IMR-90 (cell line): Measurements from ENCODE around the gene SLC6A17. TPM values are rescaled to one million over a fixed set of nuclear protein-coding genes. Genes with fewer than 3 reads are reported as not detected.

Source experiments
- ATAC-seq: fragments of 200-7000 bp; cut with Tn5 transposase; 2 replicates; pipeline ENCODE4 v1.9.1; 2020; ENCODE audit warnings: low read depth, mild to moderate bottlenecking, moderate library complexity
- BruUV-seq: library from RNA; stranded (reverse); fragments of 400-500 nt; replicated peaks from 2 replicates; lab custom pipeline; 2021; lab: Mats Ljungman, UMichigan
- CTCF ChIA-PET: fragments of 300-600 bp; formaldehyde crosslinking; extraction: SDS; loops from one replicate; lab custom pipeline; 2021; ENCODE audit warnings: antibody characterized with exemption; lab: Yijun Ruan, JAX
- POLR2A ChIA-PET: fragments of 300-600 bp; sonication (Branson Sonifier 250); formaldehyde crosslinking; loops from one replicate; lab custom pipeline; 2022; ENCODE audit warnings: antibody characterized with exemption; ENCODE audit not compliant: unreplicated experiment; lab: Charles Lee
- DNase-seq: peaks from one replicate; pipeline ENCODE4 v3.0.0; 2013
- H2AFZ ChIP-seq: replicated peaks from 2 replicates; pipeline ENCODE3; 2013; ENCODE audit warnings: low read length, mild to moderate bottlenecking; ENCODE audit not compliant: poor library complexity
- H2AK5ac ChIP-seq: 2 replicates; pipeline ENCODE4 v1.6.1; 2013; ENCODE audit warnings: low read depth, low read length, inconsistent platforms
- H2AK9ac ChIP-seq: replicated peaks from 2 replicates; pipeline ENCODE3; 2013; ENCODE audit warnings: mild to moderate bottlenecking, low read depth, low read length, moderate library complexity; ENCODE audit not compliant: poor library complexity
- H2BK120ac ChIP-seq: 2 replicates; pipeline ENCODE4 v1.6.1; 2013; ENCODE audit warnings: low read depth, low read length, inconsistent platforms
- H2BK15ac ChIP-seq: 3 replicates; pipeline ENCODE4 v1.6.1; 2013; ENCODE audit warnings: low read depth, low read length, inconsistent platforms
- H2BK20ac ChIP-seq: 2 replicates; pipeline ENCODE4 v1.6.1; 2013; ENCODE audit warnings: low read depth, mild to moderate bottlenecking, inconsistent platforms, low read length, moderate library complexity
- H2BK5ac ChIP-seq: 2 replicates; pipeline ENCODE4 v1.6.1; 2013; ENCODE audit warnings: mild to moderate bottlenecking, low read depth, low read length, inconsistent platforms; ENCODE audit not compliant: poor library complexity, severe bottlenecking
- H3K14ac ChIP-seq: replicated peaks from 2 replicates; pipeline ENCODE4 v1.6.1; 2013; ENCODE audit warnings: low read depth, low read length, inconsistent platforms
- H3K18ac ChIP-seq: 2 replicates; pipeline ENCODE4 v1.6.1; 2013; ENCODE audit warnings: low read depth, low read length, control low read depth
- H3K23ac ChIP-seq: 2 replicates; pipeline ENCODE4 v1.6.1; 2013; ENCODE audit warnings: low read depth, low read length, inconsistent platforms
- H3K27ac ChIP-seq: 2 replicates; pipeline ENCODE4 v1.5.1; 2013; ENCODE audit warnings: mild to moderate bottlenecking, control low read depth, low read length; ENCODE audit not compliant: insufficient read depth
- H3K27me3 ChIP-seq: 2 replicates; pipeline ENCODE4 v1.6.1; 2013; ENCODE audit warnings: low read length; ENCODE audit not compliant: control insufficient read depth, insufficient read depth
- H3K36me3 ChIP-seq: 2 replicates; pipeline ENCODE4 v1.6.1; 2013; ENCODE audit warnings: low read length, mixed read lengths; ENCODE audit not compliant: control insufficient read depth, insufficient read depth
- H3K4ac ChIP-seq: 2 replicates; pipeline ENCODE4 v1.6.1; 2013; ENCODE audit warnings: low read depth, low read length, inconsistent platforms
- H3K4me1 ChIP-seq: 2 replicates; pipeline ENCODE4 v1.6.1; 2013; ENCODE audit warnings: low read length, mixed read lengths; ENCODE audit not compliant: control insufficient read depth, insufficient read depth
- H3K4me2 ChIP-seq: 2 replicates; pipeline ENCODE4 v1.6.1; 2013; ENCODE audit warnings: low read depth, mild to moderate bottlenecking, control low read depth, low read length, moderate library complexity
- H3K4me3 ChIP-seq: 2 replicates; pipeline ENCODE4 v1.5.1; 2013; ENCODE audit warnings: low read depth, mild to moderate bottlenecking, control low read depth, low read length, moderate library complexity; ENCODE audit not compliant: insufficient read depth
- H3K56ac ChIP-seq: 2 replicates; pipeline ENCODE4 v1.6.1; 2013; ENCODE audit warnings: low read length, inconsistent platforms; ENCODE audit not compliant: insufficient read depth; ENCODE audit errors: extremely low read depth
- H3K79me1 ChIP-seq, 2 experiments: 2 replicates each; pipeline ENCODE4 v1.6.1; 2013; ENCODE audit warnings: low read length in 2 of 2, inconsistent platforms in 1 of 2, low read depth in 1 of 2
- H3K9ac ChIP-seq: 2 replicates; pipeline ENCODE4 v1.6.1; 2013; ENCODE audit warnings: low read depth, low read length, control low read depth
- H3K9me1 ChIP-seq: 2 replicates; pipeline ENCODE4 v1.6.1; 2013; ENCODE audit warnings: low read length, inconsistent platforms; ENCODE audit not compliant: insufficient read depth
- H3K9me3 ChIP-seq: 2 replicates; pipeline ENCODE4 v1.6.1; 2013; ENCODE audit warnings: low read length; ENCODE audit not compliant: control insufficient read depth, insufficient read depth
- H4K20me1 ChIP-seq: 2 replicates; pipeline ENCODE4 v1.6.1; 2013; ENCODE audit warnings: low read length, inconsistent platforms; ENCODE audit not compliant: insufficient read depth
- H4K5ac ChIP-seq: 2 replicates; pipeline ENCODE4 v1.6.1; 2013; ENCODE audit warnings: mild to moderate bottlenecking, low read depth, low read length, control low read depth
- H4K8ac ChIP-seq, 2 experiments: 2 replicates each; pipeline ENCODE4 v1.6.1; 2013; ENCODE audit warnings: low read depth in 2 of 2, low read length in 2 of 2, control low read depth in 1 of 2, inconsistent platforms in 1 of 2
- H4K91ac ChIP-seq: 2 replicates; pipeline ENCODE4 v1.6.1; 2013; ENCODE audit warnings: low read depth, low read length, inconsistent platforms; ENCODE audit not compliant: insufficient read depth
- BHLHE40 ChIP-seq: fragments of 150-350 bp; IDR thresholded peaks from 2 replicates; pipeline ENCODE4 v1.6.1; 2016; ENCODE audit warnings: mild to moderate bottlenecking, low read depth, low read length
- CEBPB ChIP-seq: IDR thresholded peaks from 2 replicates; pipeline ENCODE4 v1.6.1; 2012; ENCODE audit warnings: low read depth, low read length, improper control_type of control experiment
- CHD1 ChIP-seq: IDR thresholded peaks from 2 replicates; pipeline ENCODE4 v1.6.1; 2012; ENCODE audit warnings: low read depth, low read length, improper control_type of control experiment
- FOS ChIP-seq: fragments of 150-350 bp; IDR thresholded peaks from 2 replicates; pipeline ENCODE4 v1.6.1; 2016; ENCODE audit warnings: low read depth, low read length
- MAFK ChIP-seq: IDR thresholded peaks from 2 replicates; pipeline ENCODE4 v1.6.1; 2012; ENCODE audit warnings: low read depth, low read length, improper control_type of control experiment
- MAZ ChIP-seq: IDR thresholded peaks from 2 replicates; pipeline ENCODE4 v1.6.1; 2012; ENCODE audit warnings: low read depth, mild to moderate bottlenecking, low read length, improper control_type of control experiment, moderate library complexity, borderline replicate concordance
- MXI1 ChIP-seq: IDR thresholded peaks from 2 replicates; pipeline ENCODE4 v1.6.1; 2012; ENCODE audit warnings: low read depth, mild to moderate bottlenecking, low read length, moderate library complexity, borderline replicate concordance
- NFE2L2 ChIP-seq: fragments of 150-350 bp; IDR thresholded peaks from 2 replicates; pipeline ENCODE4 v1.6.1; 2016; ENCODE audit warnings: low read depth, mild to moderate bottlenecking, low read length
- POLR2A ChIP-seq: IDR thresholded peaks from 2 replicates; pipeline ENCODE4 v1.6.1; 2012; ENCODE audit warnings: mild to moderate bottlenecking, low read depth, low read length
- RAD21 ChIP-seq: IDR thresholded peaks from 2 replicates; pipeline ENCODE4 v1.6.1; 2012; ENCODE audit warnings: low read length, improper control_type of control experiment
- RCOR1 ChIP-seq: IDR thresholded peaks from 2 replicates; pipeline ENCODE4 v1.6.1; 2012; ENCODE audit warnings: mild to moderate bottlenecking, low read length, improper control_type of control experiment; ENCODE audit not compliant: insufficient replicate concordance
- RFX5 ChIP-seq: IDR thresholded peaks from 2 replicates; pipeline ENCODE4 v1.8.0; 2012; ENCODE audit warnings: low read depth, mild to moderate bottlenecking, low read length, moderate library complexity
- SMC3 ChIP-seq: fragments of 150-350 bp; IDR thresholded peaks from 2 replicates; pipeline ENCODE4 v1.6.1; 2016; ENCODE audit warnings: low read depth, mild to moderate bottlenecking, antibody characterized with exemption, low read length, moderate library complexity
- WGBS, 2 experiments: methylation state at CpG; one replicate each; pipeline versions ENCODE4 v1.1.5 to v1.1.7; 2013; ENCODE audit warnings: missing lambda C conversion rate in 2 of 2; ENCODE audit not compliant: insufficient read length in 1 of 2; ENCODE audit errors: extremely low coverage in 2 of 2; 5-methylcytosine and 5-hydroxymethylcytosine counted together
- dilution Hi-C: fragments of 300-500 bp; cut with HindIII; formaldehyde crosslinking; loops from one replicate; pipeline ENCODE4 v1.14.3; 2018; ENCODE audit warnings: low sequenced_read_pairs; ENCODE audit not compliant: unreplicated experiment
- in situ Hi-C: fragments of 300-500 bp; cut with MboI; formaldehyde crosslinking; loops from 3 replicates; pipeline ENCODE4 v1.14.3; 2019; ENCODE audit warnings: low sequenced_read_pairs, inconsistent platforms, mixed read lengths
- intact Hi-C: fragments of 100-400 bp; cut with micrococcal nuclease; formaldehyde crosslinking; loops from 2 replicates; pipeline ENCODE4 v1.10.0; 2022
- polyA plus RNA-seq, 3 experiments: library from polyadenylated mRNA; depleted of rRNA; stranded (reverse); fragments of >200 nt; gene quantifications; 2 replicates each; pipeline ENCODE4 v1.2.3, GENCODE V29; 2012; ENCODE audit warnings: low replicate concordance in 1 of 3
- total RNA-seq: library from RNA; depleted of rRNA; stranded (reverse); fragments of >200 nt; gene quantifications from 2 replicates; pipeline ENCODE4 v1.2.3, GENCODE V29; 2012
- TF ChIP-seq, protein P1 (sequence below): fragments of 150-350 bp; IDR thresholded peaks from 2 replicates; pipeline ENCODE4 v1.6.1; 2017; ENCODE audit warnings: mild to moderate bottlenecking, antibody characterized with exemption, low read length, low read depth
- TF ChIP-seq, protein P2 (sequence below): conservative IDR thresholded peaks from 2 replicates; pipeline ENCODE4 v1.5.1; 2012; ENCODE audit warnings: mild to moderate bottlenecking, low read depth, low read length, improper control_type of control experiment
- TF ChIP-seq, protein P3 (sequence below): fragments of 150-350 bp; IDR thresholded peaks from 2 replicates; pipeline ENCODE4 v1.6.1; 2016; ENCODE audit warnings: low read depth, mild to moderate bottlenecking, low read length, moderate library complexity, borderline replicate concordance

The SLC6A17 gene
- total and polyA plus RNA-seq, 2 of the 4 experiments (the other 2 are of a cell fraction): 0.54 to 0.82 TPM

DNA sequence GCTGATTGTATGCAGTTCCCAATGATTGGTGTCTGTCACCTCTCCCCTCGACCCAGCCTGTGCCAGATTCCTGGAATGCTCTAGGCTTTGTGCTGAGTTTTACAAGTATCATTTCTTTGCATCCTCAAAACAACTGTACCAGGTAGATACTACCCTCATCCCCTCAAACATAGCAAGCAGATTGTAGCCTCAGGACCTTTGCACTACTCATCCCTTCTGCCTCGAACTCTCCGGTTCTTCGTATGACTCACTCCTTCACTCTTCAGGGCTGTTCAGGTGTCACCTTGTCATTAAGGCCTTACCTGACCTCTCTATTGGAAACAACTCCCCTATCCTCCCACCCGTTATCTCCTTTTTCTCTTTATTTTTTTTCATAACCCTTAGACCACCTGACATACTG, 67.8 kb downstream of the SLC6A17 start:
- CTCF ChIA-PET: no interaction called here
- WGBS, 2 experiments: 92 to 100% methylated on average over 1 to 3 of the region's 5 CpGs
- no peaks in the 10 kb centered on the region for H4K20me1 ChIP-seq

More for the DNA sequence above, 67.8 kb downstream of the SLC6A17 start:
- Histone ChIP-seq H2BK20ac (no peak overlapping the region), H3K4ac (no peak overlapping the region), H3K56ac (no peak overlapping the region), H4K8ac (no peak overlapping the region), H3K4me2 (no peak overlapping the region), H3K36me3 (no peaks in the 10 kb centered on the region), H3K79me1 (no peaks in the 10 kb centered on the region), H2AK9ac (no peak overlapping the region), H3K23ac (no peak overlapping the region), H2BK5ac (no peak overlapping the region), H3K9me1 (no peaks in the 10 kb centered on the region), H4K91ac (no peak overlapping the region), H3K14ac (no peak overlapping the region), H3K4me1 (no peaks in the 10 kb centered on the region), H2BK120ac (no peak overlapping the region), H3K27ac (no peak overlapping the region), H3K9me3 (no peaks in the 10 kb centered on the region), H2AFZ (no peak overlapping the region), H4K5ac (no peak overlapping the region), H3K4me3 (no peak overlapping the region), H2BK15ac (no peak overlapping the region), H3K9ac (no peak overlapping the region), H2AK5ac (no peak overlapping the region), H3K27me3 (peaks cover 38% of the 10 kb centered on the region), H3K18ac (no peak overlapping the region)
- TF ChIP-seq FOS (no peak), CHD1 (no peak), RAD21 (no peak), BHLHE40 (no peak), MAFK (no peak), CEBPB (no peak), NFE2L2 (no peak), RFX5 (no peak), RCOR1 (no peak), POLR2A (no peak), MAZ (no peak), MXI1 (no peak), SMC3 (no peak)
- TF ChIP-seq, protein P1, sequence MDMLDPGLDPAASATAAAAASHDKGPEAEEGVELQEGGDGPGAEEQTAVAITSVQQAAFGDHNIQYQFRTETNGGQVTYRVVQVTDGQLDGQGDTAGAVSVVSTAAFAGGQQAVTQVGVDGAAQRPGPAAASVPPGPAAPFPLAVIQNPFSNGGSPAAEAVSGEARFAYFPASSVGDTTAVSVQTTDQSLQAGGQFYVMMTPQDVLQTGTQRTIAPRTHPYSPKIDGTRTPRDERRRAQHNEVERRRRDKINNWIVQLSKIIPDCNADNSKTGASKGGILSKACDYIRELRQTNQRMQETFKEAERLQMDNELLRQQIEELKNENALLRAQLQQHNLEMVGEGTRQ: no peak
- TF ChIP-seq, protein P2, sequence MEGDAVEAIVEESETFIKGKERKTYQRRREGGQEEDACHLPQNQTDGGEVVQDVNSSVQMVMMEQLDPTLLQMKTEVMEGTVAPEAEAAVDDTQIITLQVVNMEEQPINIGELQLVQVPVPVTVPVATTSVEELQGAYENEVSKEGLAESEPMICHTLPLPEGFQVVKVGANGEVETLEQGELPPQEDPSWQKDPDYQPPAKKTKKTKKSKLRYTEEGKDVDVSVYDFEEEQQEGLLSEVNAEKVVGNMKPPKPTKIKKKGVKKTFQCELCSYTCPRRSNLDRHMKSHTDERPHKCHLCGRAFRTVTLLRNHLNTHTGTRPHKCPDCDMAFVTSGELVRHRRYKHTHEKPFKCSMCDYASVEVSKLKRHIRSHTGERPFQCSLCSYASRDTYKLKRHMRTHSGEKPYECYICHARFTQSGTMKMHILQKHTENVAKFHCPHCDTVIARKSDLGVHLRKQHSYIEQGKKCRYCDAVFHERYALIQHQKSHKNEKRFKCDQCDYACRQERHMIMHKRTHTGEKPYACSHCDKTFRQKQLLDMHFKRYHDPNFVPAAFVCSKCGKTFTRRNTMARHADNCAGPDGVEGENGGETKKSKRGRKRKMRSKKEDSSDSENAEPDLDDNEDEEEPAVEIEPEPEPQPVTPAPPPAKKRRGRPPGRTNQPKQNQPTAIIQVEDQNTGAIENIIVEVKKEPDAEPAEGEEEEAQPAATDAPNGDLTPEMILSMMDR: no peak
- TF ChIP-seq, protein P3, sequence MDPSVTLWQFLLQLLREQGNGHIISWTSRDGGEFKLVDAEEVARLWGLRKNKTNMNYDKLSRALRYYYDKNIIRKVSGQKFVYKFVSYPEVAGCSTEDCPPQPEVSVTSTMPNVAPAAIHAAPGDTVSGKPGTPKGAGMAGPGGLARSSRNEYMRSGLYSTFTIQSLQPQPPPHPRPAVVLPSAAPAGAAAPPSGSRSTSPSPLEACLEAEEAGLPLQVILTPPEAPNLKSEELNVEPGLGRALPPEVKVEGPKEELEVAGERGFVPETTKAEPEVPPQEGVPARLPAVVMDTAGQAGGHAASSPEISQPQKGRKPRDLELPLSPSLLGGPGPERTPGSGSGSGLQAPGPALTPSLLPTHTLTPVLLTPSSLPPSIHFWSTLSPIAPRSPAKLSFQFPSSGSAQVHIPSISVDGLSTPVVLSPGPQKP: no peak
- DNase-seq (no peak), ATAC-seq (no peak)
- intact Hi-C loops (no loop called here), dilution Hi-C loops (no loop called here), in situ Hi-C loops (no loop called here)
- POLR2A ChIA-PET: no interaction called here
- no TSS peak for BruUV-seq
